GM12875 (cell line): ENCODE results near the gene SELENOT.

Experiments
- H3K4me3 ChIP-seq: one replicate; pipeline ENCODE4 v1.5.1; 2011; ENCODE audit warnings: low read depth, low read length, control low read depth
- CTCF ChIP-seq: IDR thresholded peaks from 2 replicates; pipeline ENCODE4 v1.5.1; 2011; ENCODE audit warnings: low read depth, mild to moderate bottlenecking, control low read depth, inconsistent platforms, low read length, moderate library complexity, borderline replicate concordance; ENCODE audit not compliant: insufficient read depth

The SELENOT gene

GRCh38 chr3:150639262-150639661 is 36.1 kb downstream of the SELENOT start:
- TF ChIP-seq CTCF: no peak
- no peak overlapping the region for H3K4me3 ChIP-seq

DNA sequence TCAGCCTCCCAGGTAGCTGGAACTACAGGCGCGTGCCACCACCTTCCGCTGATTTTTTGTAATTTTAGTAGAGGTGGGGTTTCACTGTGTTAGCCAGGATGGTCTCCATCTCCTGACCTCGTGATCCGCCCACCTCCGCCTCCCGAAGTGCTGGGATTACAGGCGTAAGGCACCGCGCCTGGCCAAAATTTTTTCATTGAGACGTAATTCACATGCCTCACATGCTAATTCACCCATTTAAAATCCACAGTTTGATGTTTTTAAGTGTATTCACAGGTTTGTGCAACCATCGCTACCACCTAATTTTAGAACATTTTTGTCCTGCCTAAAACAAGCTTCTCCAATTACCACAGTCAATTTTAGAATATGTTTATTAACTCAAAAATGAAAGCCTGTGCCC is 37.1 kb downstream of the SELENOT start:
- no peak for TF ChIP-seq CTCF
- no peak overlapping the region for H3K4me3 ChIP-seq

DNA sequence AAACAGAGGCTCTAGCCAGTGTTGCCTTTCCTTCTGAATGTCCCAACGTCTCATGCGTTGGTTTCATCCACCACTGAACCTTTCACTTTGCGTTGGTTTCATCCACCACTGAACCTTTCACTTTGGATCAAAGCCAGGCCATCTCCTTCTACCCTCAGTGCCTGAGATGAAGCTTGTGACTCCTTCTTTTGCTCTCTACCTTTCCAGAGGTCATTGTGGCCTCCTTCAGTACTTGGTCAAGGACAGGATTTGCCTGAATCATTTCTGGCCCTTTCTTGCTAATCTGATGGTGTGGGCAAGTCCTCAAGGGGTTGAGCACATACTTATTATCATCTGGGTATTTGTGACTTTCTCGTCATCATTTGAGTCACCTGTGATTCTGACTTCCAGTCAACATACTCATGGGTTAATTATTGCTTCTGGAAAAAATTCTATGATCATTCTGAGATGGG is 50.0 kb downstream of the SELENOT start:
- TF ChIP-seq CTCF: no peak
- no peak overlapping the region for H3K4me3 ChIP-seq

- TF ChIP-seq CTCF: no peak
- no peak overlapping the region for H3K4me3 ChIP-seq
These were observed 53.2 kb downstream of the SELENOT start for GRCh38 chr3:150656316-150656715.

- no peak overlapping the region for H3K4me3 ChIP-seq
- TF ChIP-seq CTCF: no peak
These were observed 59.5 kb downstream of the SELENOT start for GRCh38 chr3:150662410-150663200.

DNA sequence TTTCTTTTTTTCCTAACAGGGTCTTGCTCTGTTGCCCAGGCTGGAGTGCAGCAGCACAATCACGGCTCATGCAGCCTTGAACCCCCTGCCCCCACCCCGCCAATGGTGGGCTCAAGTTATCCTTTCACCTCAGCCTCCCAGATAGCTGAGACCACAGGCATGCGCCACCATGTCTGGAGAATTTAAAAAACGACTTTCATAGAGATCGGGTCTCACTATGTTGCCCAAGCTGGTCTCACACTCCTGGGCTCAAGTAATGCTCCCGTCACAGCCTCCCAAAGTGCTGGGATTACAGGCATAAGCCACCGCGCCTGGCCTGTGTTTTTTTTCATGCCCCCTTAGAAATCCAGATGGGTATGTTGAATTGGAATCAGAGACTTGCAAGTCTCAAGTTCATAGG is 60.3 kb downstream of the SELENOT start:
- no peak for TF ChIP-seq CTCF
- no peak overlapping the region for H3K4me3 ChIP-seq

DNA sequence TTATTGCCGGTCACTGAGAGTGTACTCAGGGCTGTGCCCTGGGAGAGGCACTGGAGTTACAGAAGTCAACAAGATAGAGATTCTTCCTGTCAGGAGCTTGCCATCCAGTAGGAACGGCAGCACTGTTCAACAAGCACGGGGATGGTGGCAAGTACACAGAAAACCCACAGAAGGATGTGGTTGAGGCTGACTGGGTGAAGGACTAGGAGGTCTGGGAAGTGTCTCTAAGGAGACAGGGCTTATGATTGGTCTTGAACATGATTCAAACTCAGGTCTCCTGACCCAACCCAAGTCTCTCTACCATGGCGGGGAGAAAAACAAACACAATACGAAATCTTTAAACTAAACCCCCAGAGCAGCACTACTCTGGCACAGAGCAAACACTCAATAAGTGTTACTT is 63.0 kb downstream of the SELENOT start:
- no peak overlapping the region for H3K4me3 ChIP-seq
- no peak for TF ChIP-seq CTCF
